ENCODE measurements around the gene ARHGEF5. TPM values are rescaled to one million over a fixed set of nuclear protein-coding genes. Genes with fewer than 3 reads are reported as not detected.
A peak's percentile ranks its signal among the peaks of the same experiment; 100 is the strongest.

Gene ARHGEF5
- total and polyA plus RNA-seq, 11 donors, result 0.53 to 11.7 (median 1.3) TPM

GRCh38 chr7:144391823-144392255 lies 36.6 kb downstream of the ARHGEF5 start:
- intact Hi-C loops (cut with DNase I), result loop anchor here in 1 of 10 donors (10.0 kb wide), 1 partner anchor 217 kb away; no protein-coding TSS in a partner anchor
- Histone ChIP-seq H3K4me3 (peak overlapping the region in 2 of 12 donors; percentile 16 to 30), H3K27ac (peak overlapping the region in 1 of 12 donors; percentile 71), H3K9me3 (no peaks in the 10 kb centered on the region), H3K27me3 (no peaks in the 10 kb centered on the region), H3K4me1 (peaks cover 0 to 14% (median 0%) of the 10 kb centered on the region in 12 donors), H3K36me3 (no peaks in the 10 kb centered on the region)
- ATAC-seq (peak; percentile 58 to 77 (median 70)), DNase-seq (no peak)
- TF ChIP-seq CTCF (IDR thresholded peaks at IDR 0.05) (peak; percentile 59 to 79 (median 69)), POLR2A (IDR thresholded peaks at IDR 0.05) (no peak)
- WGBS, 4 donors, result 8 to 12% (median 10%) methylated on average over 8 of the region's 8 CpGs

GRCh38 chr7:144397086-144397485 lies 41.9 kb downstream of the ARHGEF5 start:
- Histone ChIP-seq H3K36me3 (no peaks in the 10 kb centered on the region), H3K27ac (no peak overlapping the region), H3K9me3 (no peaks in the 10 kb centered on the region), H3K4me3 (no peak overlapping the region), H3K27me3 (peaks cover 0 to 9% (median 0%) of the 10 kb centered on the region in 9 donors), H3K4me1 (peaks cover 0 to under 1% (median 0%) of the 10 kb centered on the region in 12 donors)
- DNase-seq (no peak), ATAC-seq (no peak)
- no peak for TF ChIP-seq POLR2A (IDR thresholded peaks at IDR 0.05)
- TF ChIP-seq CTCF (IDR thresholded peaks at IDR 0.05), result no peak
- intact Hi-C loops (cut with DNase I), result loop anchor here in 2 of 10 donors (5.0 to 10.0 kb wide), 2 partner anchors 220 to 222 kb away; no protein-coding TSS in a partner anchor
- WGBS, 4 donors, result 66 to 78% (median 76%) methylated on average over 4 of the region's 4 CpGs

GRCh38 chr7:144398291-144398690 lies 43.1 kb downstream of the ARHGEF5 start:
- Histone ChIP-seq H3K36me3 (no peaks in the 10 kb centered on the region), H3K27me3 (peaks cover 0 to 12% (median 0%) of the 10 kb centered on the region in 9 donors), H3K4me3 (no peak overlapping the region), H3K9me3 (no peaks in the 10 kb centered on the region), H3K4me1 (no peaks in the 10 kb centered on the region), H3K27ac (no peak overlapping the region)
- WGBS, 4 donors, result 80 to 85% (median 82%) methylated on average over 9 of the region's 9 CpGs
- ATAC-seq (no peak), DNase-seq (no peak)
- TF ChIP-seq CTCF (IDR thresholded peaks at IDR 0.05) (no peak), POLR2A (IDR thresholded peaks at IDR 0.05) (no peak)
- intact Hi-C loops (cut with DNase I), result loop anchor here in 2 of 10 donors (5.0 to 10.0 kb wide), 2 partner anchors 221 to 223 kb away; no protein-coding TSS in a partner anchor

GRCh38 chr7:144398911-144399310 lies 43.7 kb downstream of the ARHGEF5 start:
- Histone ChIP-seq H3K27me3 (peaks cover 0 to 12% (median 0%) of the 10 kb centered on the region in 9 donors), H3K27ac (no peak overlapping the region), H3K36me3 (no peaks in the 10 kb centered on the region), H3K4me1 (no peaks in the 10 kb centered on the region), H3K9me3 (no peaks in the 10 kb centered on the region), H3K4me3 (no peak overlapping the region)
- TF ChIP-seq CTCF (IDR thresholded peaks at IDR 0.05) (no peak), POLR2A (IDR thresholded peaks at IDR 0.05) (no peak)
- 81 to 87% (median 83%) methylated on average over 6 of the region's 6 CpGs for WGBS, 4 donors
- intact Hi-C loops (cut with DNase I), result loop anchor here in 2 of 10 donors (5.0 to 10.0 kb wide), 2 partner anchors 222 to 224 kb away; no protein-coding TSS in a partner anchor
- DNase-seq, result no peak
- ATAC-seq, result no peak

All from heart left ventricle (tissue), 16 donors.